ENCODE results near the gene LOXL1.

Gene LOXL1, protein sequence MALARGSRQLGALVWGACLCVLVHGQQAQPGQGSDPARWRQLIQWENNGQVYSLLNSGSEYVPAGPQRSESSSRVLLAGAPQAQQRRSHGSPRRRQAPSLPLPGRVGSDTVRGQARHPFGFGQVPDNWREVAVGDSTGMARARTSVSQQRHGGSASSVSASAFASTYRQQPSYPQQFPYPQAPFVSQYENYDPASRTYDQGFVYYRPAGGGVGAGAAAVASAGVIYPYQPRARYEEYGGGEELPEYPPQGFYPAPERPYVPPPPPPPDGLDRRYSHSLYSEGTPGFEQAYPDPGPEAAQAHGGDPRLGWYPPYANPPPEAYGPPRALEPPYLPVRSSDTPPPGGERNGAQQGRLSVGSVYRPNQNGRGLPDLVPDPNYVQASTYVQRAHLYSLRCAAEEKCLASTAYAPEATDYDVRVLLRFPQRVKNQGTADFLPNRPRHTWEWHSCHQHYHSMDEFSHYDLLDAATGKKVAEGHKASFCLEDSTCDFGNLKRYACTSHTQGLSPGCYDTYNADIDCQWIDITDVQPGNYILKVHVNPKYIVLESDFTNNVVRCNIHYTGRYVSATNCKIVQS

GRCh38 chr15:73926219-73927002 is at the start of gene LOXL1:
TSS of gene LOXL1 (plus strand) at chr15:73926462. CDS start at chr15:73926784, 322 bp downstream.
- DNase-seq = peak; percentile 39

DNA sequence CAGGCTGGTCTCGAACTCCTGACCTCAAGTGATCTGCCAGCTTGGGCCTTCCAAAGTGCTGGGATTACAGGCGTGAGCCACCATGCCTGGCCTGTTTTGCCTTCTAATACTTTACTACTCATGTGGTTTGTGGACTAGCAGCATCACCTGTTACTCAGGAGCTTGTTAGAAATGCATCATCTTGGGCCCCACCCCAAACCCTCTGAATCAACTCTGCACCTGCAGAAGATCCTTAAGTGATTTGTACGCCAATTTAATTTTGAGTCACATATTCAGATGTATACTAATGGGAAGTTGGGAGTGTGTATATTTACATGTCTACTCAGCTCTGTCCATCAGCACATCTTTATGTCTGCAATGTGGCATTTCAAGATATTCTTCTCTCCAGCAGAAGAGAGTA is 46.8 kb upstream of the LOXL1 start:
- no peak for DNase-seq

- no peak for DNase-seq
These were observed 44.5 kb upstream of the LOXL1 start for GRCh38 chr15:73881579-73882320.

DNA sequence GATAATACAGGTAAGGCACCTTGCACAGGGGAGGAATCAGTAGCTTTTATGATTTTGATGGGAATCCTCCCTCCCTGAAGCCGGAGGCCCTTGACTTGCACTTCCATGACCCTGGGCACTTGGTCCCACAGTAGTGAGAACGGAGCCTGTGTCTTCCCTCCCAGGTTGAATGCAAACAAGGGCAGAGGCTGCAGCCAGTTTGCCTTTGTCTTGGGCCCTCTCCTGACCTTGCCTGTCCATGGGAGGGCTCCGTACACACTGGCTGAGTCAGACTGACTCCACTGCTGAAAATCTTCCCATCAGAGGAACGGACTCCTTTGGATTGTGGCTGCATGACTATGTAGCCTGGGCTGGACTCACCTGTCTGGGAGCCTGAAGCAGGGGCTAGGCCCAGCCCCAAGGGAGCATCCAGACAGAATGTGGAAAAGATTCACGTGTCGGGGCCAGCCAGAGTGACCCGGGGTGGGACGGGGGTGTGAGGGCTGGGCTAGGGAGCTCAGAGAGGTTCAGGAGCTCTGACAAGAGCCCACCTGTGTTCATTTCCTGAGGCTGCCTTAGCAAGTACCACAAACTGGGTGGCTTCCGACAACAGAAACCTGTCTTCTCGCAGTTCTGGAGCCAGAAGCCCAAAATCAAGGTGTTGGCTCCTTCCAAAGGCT is 43.4 kb upstream of the LOXL1 start:
- no peak for DNase-seq

- DNase-seq = no peak
These were observed 42.1 kb upstream of the LOXL1 start for GRCh38 chr15:73884159-73884558.

DNA sequence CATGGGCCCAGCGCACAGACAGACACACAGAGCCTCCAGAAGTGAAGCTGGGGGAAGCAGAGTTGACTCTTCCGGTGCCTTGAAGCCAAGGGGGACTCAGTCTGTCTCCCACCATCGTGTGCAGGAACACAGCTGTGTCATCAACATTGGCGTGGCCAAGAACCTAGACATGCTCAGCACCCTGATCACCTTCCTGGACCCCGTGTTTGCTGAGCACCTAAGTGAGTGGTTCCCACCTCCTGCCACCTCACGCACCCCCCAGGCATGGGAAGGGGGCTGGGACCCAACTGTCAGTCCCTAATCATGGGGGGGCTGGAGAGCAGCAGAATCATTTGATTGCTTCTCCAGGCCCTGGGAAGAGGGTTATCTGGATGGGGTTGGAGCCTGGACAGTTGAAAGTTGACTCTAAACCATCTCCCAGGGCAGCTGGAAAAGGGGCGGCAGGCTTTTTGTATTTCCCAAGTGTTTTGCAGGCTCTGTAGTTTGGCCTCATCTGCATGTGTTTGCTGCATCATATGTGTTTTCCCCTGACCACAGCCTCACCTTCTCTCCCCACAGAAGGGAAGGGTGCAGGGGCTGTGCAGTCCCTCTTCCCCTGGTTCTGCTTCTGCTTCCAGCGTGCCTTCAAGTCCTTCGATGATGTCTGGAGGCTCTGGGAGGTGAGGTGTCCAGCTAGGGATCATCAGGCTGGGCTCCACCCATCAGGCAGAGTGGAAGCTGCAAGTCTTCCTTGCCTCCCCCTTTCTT is 40.1 kb upstream of the LOXL1 start:
- no peak for DNase-seq

DNA sequence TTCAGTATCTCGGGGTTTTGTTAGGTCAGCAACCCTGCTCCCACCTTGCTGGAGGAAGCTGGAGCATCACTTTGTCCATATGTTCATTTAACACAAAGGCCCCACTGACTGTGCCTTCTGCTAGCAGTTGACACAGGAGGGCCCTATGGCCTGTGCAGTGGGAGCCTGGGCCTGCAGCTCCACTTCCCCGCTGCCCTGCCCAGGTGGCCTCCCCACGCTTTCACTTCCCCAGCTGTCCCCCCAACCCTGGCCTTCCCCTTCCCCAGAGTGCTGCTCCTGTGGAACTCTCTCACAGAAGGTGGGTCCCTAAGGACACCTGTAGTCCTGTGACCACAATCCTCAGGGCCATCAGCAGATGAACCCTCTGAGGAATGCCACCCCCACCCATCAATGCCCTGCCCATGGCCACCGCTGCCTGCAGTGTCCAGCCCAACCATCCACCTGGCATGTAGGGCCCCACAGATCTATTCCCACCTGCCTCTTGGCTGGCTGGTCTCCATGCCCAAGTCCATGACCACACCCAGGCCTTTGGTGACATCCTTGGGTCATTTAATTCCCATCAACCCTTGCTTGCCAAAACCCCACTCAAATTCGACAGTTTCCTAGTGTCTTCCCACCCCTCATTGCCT is 39.4 kb upstream of the LOXL1 start:
- no peak for DNase-seq

- no peak for DNase-seq
These were observed 38.8 kb upstream of the LOXL1 start for GRCh38 chr15:73887481-73887880.

GRCh38 chr15:73888224-73889041 is 37.8 kb upstream of the LOXL1 start:
- DNase-seq = no peak

DNA sequence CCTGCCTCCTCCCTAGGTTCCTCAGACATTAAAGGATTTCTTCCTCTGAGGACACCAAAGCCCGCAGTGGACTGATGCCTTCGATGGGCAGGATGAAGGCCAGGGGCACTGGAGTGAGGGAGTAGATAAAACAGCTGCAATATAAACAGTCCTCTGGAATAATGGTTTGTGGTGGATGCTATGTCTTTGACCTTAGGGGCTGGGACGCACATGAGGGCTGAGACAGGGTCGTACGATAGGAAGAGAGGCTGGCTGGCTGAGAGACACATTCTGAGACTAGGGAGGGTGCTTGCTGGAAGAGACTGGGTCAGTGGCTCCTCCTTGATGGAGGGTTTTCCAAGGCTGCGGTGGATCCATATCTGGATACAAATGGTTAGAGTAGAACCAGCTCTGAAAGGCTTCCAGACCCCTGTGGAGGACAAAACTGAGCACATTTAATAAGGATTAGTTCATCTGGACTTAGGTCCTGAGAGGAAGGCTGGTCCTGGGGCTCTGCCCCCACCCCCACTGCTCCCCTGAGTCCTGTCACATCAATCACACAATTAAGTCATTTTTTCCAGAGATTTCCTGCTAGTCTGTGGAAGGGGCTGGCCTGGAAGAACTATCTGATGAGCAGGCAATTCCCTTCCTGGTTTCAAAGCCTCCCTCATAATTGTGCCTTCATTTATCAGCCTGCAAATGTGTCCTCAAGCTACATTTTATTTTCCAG is 37.1 kb upstream of the LOXL1 start:
- no peak for DNase-seq

DNA sequence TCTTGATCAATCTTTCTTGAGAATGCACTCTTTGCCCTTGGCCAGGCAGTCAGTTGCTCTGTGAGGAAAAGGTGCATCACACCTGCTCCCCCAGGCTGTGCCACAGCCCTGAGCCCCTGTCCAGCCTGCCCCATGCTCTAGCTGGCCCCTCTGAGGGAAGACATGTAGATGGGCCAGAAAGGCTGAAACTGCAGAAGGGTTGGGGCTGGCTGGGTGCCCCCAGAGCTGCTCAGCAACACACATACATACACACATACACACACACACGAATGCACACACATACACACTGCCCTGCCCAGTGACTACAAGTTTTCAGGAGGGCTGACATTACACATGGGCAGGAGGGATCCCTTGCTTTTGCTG is 36.5 kb upstream of the LOXL1 start:
- DNase-seq = no peak

DNA sequence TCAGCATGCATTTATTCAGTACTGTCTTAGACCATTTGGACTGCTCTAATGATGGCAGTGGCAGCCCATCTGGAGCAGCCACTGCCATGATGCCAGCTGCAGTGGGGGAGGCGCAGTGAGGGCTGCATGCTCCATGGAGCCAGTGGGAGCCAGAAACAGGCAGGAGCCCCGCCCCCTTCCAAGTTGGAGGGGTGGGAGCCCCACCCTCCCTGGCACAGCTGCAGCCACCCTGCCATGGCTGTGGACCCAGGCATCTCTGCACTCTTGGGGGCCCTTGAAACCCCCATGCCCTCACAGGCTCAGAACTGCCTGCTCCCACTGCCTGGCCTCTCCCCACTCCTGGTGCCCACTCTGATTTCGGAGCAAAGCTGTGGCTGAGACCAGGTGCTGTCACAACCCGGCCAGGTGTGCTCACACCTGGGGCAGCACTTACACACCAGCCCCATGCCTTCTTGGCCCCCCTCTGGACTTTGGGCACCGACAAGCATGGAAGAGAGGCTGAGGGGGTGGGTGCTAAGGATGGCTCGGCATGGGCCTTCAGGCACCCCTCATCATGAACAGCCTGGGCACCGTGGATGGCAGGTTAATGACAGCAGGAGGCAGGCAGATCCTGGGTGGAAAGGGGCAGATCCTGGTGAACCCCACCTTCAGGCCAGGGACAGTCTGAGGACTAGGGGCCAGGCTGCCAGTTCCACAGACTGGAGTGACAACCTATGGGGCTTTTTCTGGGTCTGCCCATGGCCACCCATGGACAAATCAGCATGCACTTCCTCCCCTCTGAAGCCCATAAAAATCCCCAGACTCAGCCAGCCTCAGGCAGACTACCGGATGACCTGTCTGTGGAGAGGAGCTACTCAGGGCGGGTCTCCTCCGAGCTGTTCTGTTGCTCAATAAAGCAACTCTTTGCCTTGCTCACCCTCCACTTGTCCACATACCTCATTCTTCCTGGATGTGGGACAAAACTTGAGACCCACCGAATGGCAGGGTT is 34.6 kb upstream of the LOXL1 start:
- no peak for DNase-seq

GRCh38 chr15:73892446-73893226 is 33.6 kb upstream of the LOXL1 start:
- DNase-seq = no peak

- DNase-seq = no peak
These were observed 32.0 kb upstream of the LOXL1 start for GRCh38 chr15:73894133-73894814.

GRCh38 chr15:73897441-73898261 is 28.6 kb upstream of the LOXL1 start:
- DNase-seq = peak; percentile 56
